Stimulated activated naive CD4-positive, alpha-beta T cell (primary cell): ENCODE data around the gene CDK16.
"Not testable (repeated sequence)": the region's sequence is repeated elsewhere in the genome, so short reads cannot be mapped to it uniquely, and the experiment has no call there.

Source experiments
- DNase-seq, 6 experiments: peaks; one replicate each; lab custom pipeline; 2025; lab: John Stamatoyannopoulos, UW

The CDK16 gene

GRCh38 chrX:47250017-47250347 is 31.5 kb downstream of the CDK16 start:
- no peak for DNase-seq

GRCh38 chrX:47257620-47258019 is 39.1 kb downstream of the CDK16 start:
- not testable (repeated sequence) for DNase-seq

- DNase-seq = no peak
These were observed 46.1 kb downstream of the CDK16 start for GRCh38 chrX:47264483-47265173.

- no peak for DNase-seq
These were observed 48.2 kb downstream of the CDK16 start for GRCh38 chrX:47266643-47267042.

GRCh38 chrX:47272013-47272408 is 53.5 kb downstream of the CDK16 start:
- no peak for DNase-seq

GRCh38 chrX:47273011-47273730 is 54.7 kb downstream of the CDK16 start:
- no peak for DNase-seq

GRCh38 chrX:47278691-47279090 is 60.2 kb downstream of the CDK16 start:
- no peak for DNase-seq
